ENCODE results near the gene KLF11.
"Not testable (repeated sequence)": the region's sequence is repeated elsewhere in the genome, so short reads cannot be mapped to it uniquely, and the experiment has no call there.

The KLF11 gene

DNA sequence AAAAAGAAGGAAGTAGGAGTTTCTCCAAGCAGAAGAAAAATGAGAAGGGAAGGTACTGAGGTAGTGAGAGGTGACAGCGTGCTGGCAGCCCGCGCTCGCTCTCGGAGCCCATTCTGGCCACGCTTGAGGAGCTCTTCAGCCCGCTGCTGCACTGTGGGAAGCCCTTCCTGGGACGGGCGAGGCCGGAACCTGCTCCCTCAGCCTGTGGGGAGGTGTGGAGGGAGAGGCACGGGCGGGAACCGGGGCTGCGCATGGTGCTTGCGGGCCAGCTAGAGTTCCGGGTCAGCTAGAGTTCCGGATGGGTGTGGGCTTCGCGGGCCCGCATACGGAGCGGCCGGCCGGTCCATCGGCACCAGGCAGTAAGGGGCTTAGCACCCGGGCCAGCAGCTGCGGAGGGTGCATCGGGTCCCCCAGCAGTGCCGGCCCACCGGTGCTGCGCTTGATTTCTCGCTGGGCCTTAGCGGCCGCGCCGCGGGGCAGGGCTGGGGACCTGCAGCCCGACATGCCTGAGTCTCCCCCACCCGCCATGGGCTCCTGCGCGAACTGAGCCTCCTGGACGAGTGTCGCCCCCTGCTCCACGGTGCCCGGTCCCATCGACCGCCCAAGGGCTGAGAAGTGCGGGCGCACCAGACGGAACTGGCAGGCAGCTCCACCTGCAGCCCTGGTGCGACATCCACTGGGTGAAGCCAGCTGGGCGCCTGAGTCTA lies 48.0 kb downstream of the KLF11 start:
- DNase-seq (ENCODE audit: low read depth in 1 of 2, low spot score in 1 of 2), result peak; percentile 36 to 55
- peaks cover 6% of the 10 kb centered on the region for H3K27me3 ChIP-seq (ENCODE audit: insufficient read depth, poor library complexity, severe bottlenecking)
- H3K27ac ChIP-seq (replicated peaks), result peak overlapping the region; percentile 26
- TF ChIP-seq, protein P1, sequence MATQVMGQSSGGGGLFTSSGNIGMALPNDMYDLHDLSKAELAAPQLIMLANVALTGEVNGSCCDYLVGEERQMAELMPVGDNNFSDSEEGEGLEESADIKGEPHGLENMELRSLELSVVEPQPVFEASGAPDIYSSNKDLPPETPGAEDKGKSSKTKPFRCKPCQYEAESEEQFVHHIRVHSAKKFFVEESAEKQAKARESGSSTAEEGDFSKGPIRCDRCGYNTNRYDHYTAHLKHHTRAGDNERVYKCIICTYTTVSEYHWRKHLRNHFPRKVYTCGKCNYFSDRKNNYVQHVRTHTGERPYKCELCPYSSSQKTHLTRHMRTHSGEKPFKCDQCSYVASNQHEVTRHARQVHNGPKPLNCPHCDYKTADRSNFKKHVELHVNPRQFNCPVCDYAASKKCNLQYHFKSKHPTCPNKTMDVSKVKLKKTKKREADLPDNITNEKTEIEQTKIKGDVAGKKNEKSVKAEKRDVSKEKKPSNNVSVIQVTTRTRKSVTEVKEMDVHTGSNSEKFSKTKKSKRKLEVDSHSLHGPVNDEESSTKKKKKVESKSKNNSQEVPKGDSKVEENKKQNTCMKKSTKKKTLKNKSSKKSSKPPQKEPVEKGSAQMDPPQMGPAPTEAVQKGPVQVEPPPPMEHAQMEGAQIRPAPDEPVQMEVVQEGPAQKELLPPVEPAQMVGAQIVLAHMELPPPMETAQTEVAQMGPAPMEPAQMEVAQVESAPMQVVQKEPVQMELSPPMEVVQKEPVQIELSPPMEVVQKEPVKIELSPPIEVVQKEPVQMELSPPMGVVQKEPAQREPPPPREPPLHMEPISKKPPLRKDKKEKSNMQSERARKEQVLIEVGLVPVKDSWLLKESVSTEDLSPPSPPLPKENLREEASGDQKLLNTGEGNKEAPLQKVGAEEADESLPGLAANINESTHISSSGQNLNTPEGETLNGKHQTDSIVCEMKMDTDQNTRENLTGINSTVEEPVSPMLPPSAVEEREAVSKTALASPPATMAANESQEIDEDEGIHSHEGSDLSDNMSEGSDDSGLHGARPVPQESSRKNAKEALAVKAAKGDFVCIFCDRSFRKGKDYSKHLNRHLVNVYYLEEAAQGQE (IDR thresholded peaks at IDR 0.05; ENCODE audit: insufficient replicate concordance, low read depth), result no peak
- no peak for TF ChIP-seq GABPA (IDR thresholded peaks at IDR 0.05; ENCODE audit: low read depth)
- no peak for TF ChIP-seq POLR2AphosphoS5 (IDR thresholded peaks at IDR 0.05; ENCODE audit: low read depth)
- 0 out of 2 replicates have a peak, but pooled peaks have one; percentile 27 for TF ChIP-seq SPI1 (IDR thresholded peaks at IDR 0.05; ENCODE audit: borderline replicate concordance, low read depth)
- peak overlapping the region; percentile 39 for H3K4me3 ChIP-seq (replicated peaks; ENCODE audit: insufficient read depth, low read length)

DNA sequence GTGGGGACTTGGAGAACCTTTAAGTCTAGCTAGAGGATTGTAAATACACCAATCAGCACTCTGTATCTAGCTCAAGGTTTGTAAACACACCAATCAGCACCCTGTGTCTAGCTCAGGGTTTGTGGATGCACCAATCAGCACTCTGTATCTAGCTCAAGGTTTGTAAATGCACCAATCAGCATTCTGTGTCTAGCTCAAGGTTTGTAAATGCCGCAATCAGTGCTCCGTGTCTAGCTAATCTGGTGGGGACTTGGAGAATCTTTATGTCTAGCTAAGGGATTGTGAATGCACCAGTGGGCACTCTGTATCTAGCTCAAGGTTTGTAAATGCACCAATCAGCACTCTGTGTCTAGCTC lies 48.5 kb downstream of the KLF11 start:
- not testable (repeated sequence) for H3K27me3 ChIP-seq (ENCODE audit: insufficient read depth, poor library complexity, severe bottlenecking); H3K27ac ChIP-seq (replicated peaks); DNase-seq (ENCODE audit: low read depth in 1 of 2, low spot score in 1 of 2)
- peak overlapping the region; percentile 39; the same call in 1 of the 2 replicates for H3K4me3 ChIP-seq (replicated peaks; ENCODE audit: insufficient read depth, low read length)

DNA sequence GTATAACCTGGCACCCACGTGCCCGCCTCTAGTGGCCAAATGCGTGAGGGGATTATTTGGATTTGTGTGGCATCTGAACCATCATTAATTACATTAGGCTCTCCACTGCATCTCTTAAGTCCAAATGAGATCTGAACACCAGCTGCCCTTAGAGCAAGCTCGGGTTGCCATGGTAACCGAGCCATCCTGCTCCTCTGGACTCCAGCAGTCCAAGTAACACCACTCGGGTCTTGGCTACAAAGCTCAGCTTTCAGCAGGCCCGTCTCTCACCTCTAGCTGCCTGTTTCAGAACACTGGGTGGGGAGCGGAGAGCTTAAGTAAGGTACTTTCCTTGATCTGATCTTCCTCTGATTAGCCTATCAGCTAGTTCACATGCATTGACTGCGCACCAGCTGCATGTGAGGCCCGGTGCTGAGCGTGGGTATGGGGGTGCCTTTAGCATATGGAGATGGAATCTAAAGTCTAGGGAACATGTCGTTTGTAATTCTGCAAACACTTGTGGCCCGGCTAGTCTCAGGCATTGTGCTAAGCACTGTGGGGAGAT lies 51.0 kb downstream of the KLF11 start:
- DNase-seq (ENCODE audit: low read depth in 1 of 2, low spot score in 1 of 2), result no peak
- no peak overlapping the region for H3K27ac ChIP-seq (replicated peaks)
- peaks cover 6% of the 10 kb centered on the region for H3K27me3 ChIP-seq (ENCODE audit: insufficient read depth, poor library complexity, severe bottlenecking)
- no peak overlapping the region for H3K4me3 ChIP-seq (replicated peaks; ENCODE audit: insufficient read depth, low read length)
- TF ChIP-seq, protein P1 (IDR thresholded peaks at IDR 0.05; ENCODE audit: insufficient replicate concordance, low read depth), result no peak
- TF ChIP-seq GABPA (IDR thresholded peaks at IDR 0.05; ENCODE audit: low read depth) (no peak), SPI1 (IDR thresholded peaks at IDR 0.05; ENCODE audit: borderline replicate concordance, low read depth) (no peak), POLR2AphosphoS5 (IDR thresholded peaks at IDR 0.05; ENCODE audit: low read depth) (no peak)
- TF ChIP-seq, protein P2, sequence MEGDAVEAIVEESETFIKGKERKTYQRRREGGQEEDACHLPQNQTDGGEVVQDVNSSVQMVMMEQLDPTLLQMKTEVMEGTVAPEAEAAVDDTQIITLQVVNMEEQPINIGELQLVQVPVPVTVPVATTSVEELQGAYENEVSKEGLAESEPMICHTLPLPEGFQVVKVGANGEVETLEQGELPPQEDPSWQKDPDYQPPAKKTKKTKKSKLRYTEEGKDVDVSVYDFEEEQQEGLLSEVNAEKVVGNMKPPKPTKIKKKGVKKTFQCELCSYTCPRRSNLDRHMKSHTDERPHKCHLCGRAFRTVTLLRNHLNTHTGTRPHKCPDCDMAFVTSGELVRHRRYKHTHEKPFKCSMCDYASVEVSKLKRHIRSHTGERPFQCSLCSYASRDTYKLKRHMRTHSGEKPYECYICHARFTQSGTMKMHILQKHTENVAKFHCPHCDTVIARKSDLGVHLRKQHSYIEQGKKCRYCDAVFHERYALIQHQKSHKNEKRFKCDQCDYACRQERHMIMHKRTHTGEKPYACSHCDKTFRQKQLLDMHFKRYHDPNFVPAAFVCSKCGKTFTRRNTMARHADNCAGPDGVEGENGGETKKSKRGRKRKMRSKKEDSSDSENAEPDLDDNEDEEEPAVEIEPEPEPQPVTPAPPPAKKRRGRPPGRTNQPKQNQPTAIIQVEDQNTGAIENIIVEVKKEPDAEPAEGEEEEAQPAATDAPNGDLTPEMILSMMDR (IDR thresholded peaks at IDR 0.05; ENCODE audit: insufficient read depth, low read length), result no peak

DNA sequence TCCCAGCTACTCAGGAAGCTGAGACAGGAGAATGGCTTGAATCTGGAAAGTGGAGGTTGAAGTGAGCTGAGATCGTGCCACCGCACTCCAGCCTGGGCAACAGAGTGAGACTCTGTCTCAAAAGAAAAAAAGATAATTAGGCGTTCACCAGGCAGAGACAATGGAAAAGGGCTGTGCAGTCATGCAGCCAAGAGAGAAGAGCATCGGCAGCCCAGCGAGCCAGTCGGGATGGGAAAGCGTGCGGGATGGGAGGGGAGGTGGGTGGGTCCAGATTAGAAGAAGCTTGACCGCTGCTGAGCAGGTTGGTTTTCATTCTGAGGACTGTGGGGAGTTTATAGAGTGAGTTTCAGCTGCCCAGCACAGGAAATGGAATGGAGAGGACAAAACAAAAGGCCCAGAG lies 51.8 kb downstream of the KLF11 start:
- Histone ChIP-seq H3K27ac (replicated peaks) (no peak overlapping the region), H3K27me3 (ENCODE audit: insufficient read depth, poor library complexity, severe bottlenecking) (peaks cover 6% of the 10 kb centered on the region), H3K4me3 (replicated peaks; ENCODE audit: insufficient read depth, low read length) (no peak overlapping the region)
- no peak for DNase-seq (ENCODE audit: low read depth in 1 of 2, low spot score in 1 of 2)
- TF ChIP-seq GABPA (IDR thresholded peaks at IDR 0.05; ENCODE audit: low read depth) (no peak), POLR2AphosphoS5 (IDR thresholded peaks at IDR 0.05; ENCODE audit: low read depth) (no peak), SPI1 (IDR thresholded peaks at IDR 0.05; ENCODE audit: borderline replicate concordance, low read depth) (no peak)
- TF ChIP-seq, protein P1 (IDR thresholded peaks at IDR 0.05; ENCODE audit: insufficient replicate concordance, low read depth), result no peak
- TF ChIP-seq, protein P2 (IDR thresholded peaks at IDR 0.05; ENCODE audit: insufficient read depth, low read length), result no peak
